GM12878 (cell line): ENCODE measurements around the gene PGM5. TPM values are rescaled to one million over a fixed set of nuclear protein-coding genes. Genes with fewer than 3 reads are reported as not detected.

Source experiments
- CBFB ChIP-seq: IDR thresholded peaks from 2 replicates; pipeline ENCODE4 v1.6.1; 2016; ENCODE audit warnings: antibody characterized with exemption, low read depth
- CEBPB ChIP-seq, 2 experiments: fragments of 150-350 bp in 1 of 2; IDR thresholded peaks; 2 replicates each; pipeline ENCODE4 v1.6.1; 2012 to 2014; ENCODE audit warnings: low read depth in 2 of 2, low read length in 2 of 2, borderline replicate concordance in 1 of 2, inconsistent platforms in 1 of 2
- EED ChIP-seq: sonication (generic); IDR thresholded peaks from 2 replicates; pipeline ENCODE4 v1.6.1; 2016; ENCODE audit warnings: antibody characterized with exemption, low read depth
- HCFC1 ChIP-seq: fragments of 150-350 bp; IDR thresholded peaks from 2 replicates; pipeline ENCODE4 v1.6.1; 2014; ENCODE audit warnings: low read length
- IKZF2 ChIP-seq, 2 experiments: fragments of 450-650 bp; IDR thresholded peaks; 2 replicates each; pipeline ENCODE4 v1.6.1; 2017; ENCODE audit warnings: mild to moderate bottlenecking in 2 of 2, moderate library complexity in 2 of 2
- IRF4 ChIP-seq: IDR thresholded peaks from 2 replicates; pipeline ENCODE4 v1.6.1; 2011; ENCODE audit warnings: low read depth, low read length
- IRF5 ChIP-seq: fragments of 450-650 bp; IDR thresholded peaks from 2 replicates; pipeline ENCODE4 v1.6.1; 2017; ENCODE audit warnings: borderline replicate concordance
- MEF2A ChIP-seq: IDR thresholded peaks from 2 replicates; pipeline ENCODE4 v1.6.1; 2011; ENCODE audit warnings: low read depth, mild to moderate bottlenecking, low read length, moderate library complexity; ENCODE audit not compliant: insufficient read depth
- MTA2 ChIP-seq: fragments of 450-650 bp; IDR thresholded peaks from 2 replicates; pipeline ENCODE4 v1.6.1; 2016; ENCODE audit warnings: low read depth, mild to moderate bottlenecking, moderate library complexity
- MYB ChIP-seq: fragments of 150-350 bp; IDR thresholded peaks from 2 replicates; pipeline ENCODE4 v1.6.1; 2014; ENCODE audit warnings: mild to moderate bottlenecking, low read depth, low read length, borderline replicate concordance
- NR2C2 ChIP-seq: IDR thresholded peaks from 2 replicates; pipeline ENCODE4 v1.6.1; 2011; ENCODE audit warnings: borderline replicate concordance, low read depth; ENCODE audit not compliant: control insufficient read depth, insufficient read length
- NRF1 ChIP-seq: conservative IDR thresholded peaks from 2 replicates; pipeline ENCODE4 v1.6.1; 2011; ENCODE audit warnings: mild to moderate bottlenecking, low read depth, low read length, improper control_type of control experiment
- PRDM15 ChIP-seq: fragments of 450-650 bp; formaldehyde crosslinking; IDR thresholded peaks from 2 replicates; pipeline ENCODE4 v1.4.0; 2020; ENCODE audit warnings: mild to moderate bottlenecking, moderate library complexity
- RUNX3 ChIP-seq: IDR thresholded peaks from 2 replicates; pipeline ENCODE4 v1.6.1; 2012; ENCODE audit warnings: low read length, inconsistent platforms
- SKIL ChIP-seq: fragments of 450-650 bp; IDR thresholded peaks from 2 replicates; pipeline ENCODE4 v1.6.1; 2017; ENCODE audit warnings: mild to moderate bottlenecking, low read depth, inconsistent platforms; ENCODE audit not compliant: poor library complexity, severe bottlenecking
- STAT1 ChIP-seq: fragments of 450-650 bp; conservative IDR thresholded peaks from 2 replicates; pipeline ENCODE4 v1.6.1; 2014; ENCODE audit warnings: antibody characterized with exemption, mild to moderate bottlenecking
- STAT3 ChIP-seq: IDR thresholded peaks from 2 replicates; pipeline ENCODE4 v1.6.1; 2011; ENCODE audit warnings: low read depth, low read length, improper control_type of control experiment
- YBX1 ChIP-seq: fragments of 450-650 bp; IDR thresholded peaks from 2 replicates; pipeline ENCODE4 v1.6.1; 2016; ENCODE audit warnings: antibody characterized with exemption
- YY1 ChIP-seq: IDR thresholded peaks from 2 replicates; pipeline ENCODE4 v1.6.1; 2011; ENCODE audit warnings: low read depth, mild to moderate bottlenecking, low read length
- ZNF274 ChIP-seq: IDR thresholded peaks from one replicate; pipeline ENCODE4 v1.8.0; 2011; ENCODE audit not compliant: insufficient read length, insufficient read depth
- polyA plus RNA-seq, 11 experiments: library from polyadenylated mRNA; depleted of rRNA in 4 of 11; unstranded in 6 of 11; stranded (reverse) in 5 of 11; fragments of >200 nt; fragmentation: Nextera tagmentation in 4 of 11; fragmentation: Illumina TruSeq in 1 of 11; extraction: Ambion mirVana in 4 of 11; extraction: Trizol in 1 of 11; gene quantifications; 1 replicate in 1 of 11; 2 replicates in 10 of 11; pipeline versions ENCODE4 v1.2.1 to v1.2.3, GENCODE V29; 2011 to 2016; ENCODE audit warnings: inconsistent platforms in 2 of 11, missing spikeins in 2 of 11, low read depth in 1 of 11
- total RNA-seq, 4 experiments: library from RNA; depleted of rRNA in 3 of 4; stranded (reverse); fragments of >200 nt in 3 of 4; fragmentation: Illumina TruSeq in 1 of 4; extraction: Trizol in 1 of 4; gene quantifications; 2 replicates each; pipeline versions ENCODE4 v1.2.1 to v1.2.3, GENCODE V29; 2013 to 2021
- TF ChIP-seq, protein P1 (sequence below): fragments of 450-650 bp; IDR thresholded peaks from 2 replicates; pipeline ENCODE4 v1.6.1; 2018; ENCODE audit warnings: borderline replicate concordance, mild to moderate bottlenecking; ENCODE audit not compliant: partially characterized antibody

PGM5 gene
- total and polyA plus RNA-seq, 10 of the 15 experiments (the other 5 are each of a cell fraction or from before 2014, with no cell fraction given): 0.28 to 0.73 TPM; not detected in 8

DNA sequence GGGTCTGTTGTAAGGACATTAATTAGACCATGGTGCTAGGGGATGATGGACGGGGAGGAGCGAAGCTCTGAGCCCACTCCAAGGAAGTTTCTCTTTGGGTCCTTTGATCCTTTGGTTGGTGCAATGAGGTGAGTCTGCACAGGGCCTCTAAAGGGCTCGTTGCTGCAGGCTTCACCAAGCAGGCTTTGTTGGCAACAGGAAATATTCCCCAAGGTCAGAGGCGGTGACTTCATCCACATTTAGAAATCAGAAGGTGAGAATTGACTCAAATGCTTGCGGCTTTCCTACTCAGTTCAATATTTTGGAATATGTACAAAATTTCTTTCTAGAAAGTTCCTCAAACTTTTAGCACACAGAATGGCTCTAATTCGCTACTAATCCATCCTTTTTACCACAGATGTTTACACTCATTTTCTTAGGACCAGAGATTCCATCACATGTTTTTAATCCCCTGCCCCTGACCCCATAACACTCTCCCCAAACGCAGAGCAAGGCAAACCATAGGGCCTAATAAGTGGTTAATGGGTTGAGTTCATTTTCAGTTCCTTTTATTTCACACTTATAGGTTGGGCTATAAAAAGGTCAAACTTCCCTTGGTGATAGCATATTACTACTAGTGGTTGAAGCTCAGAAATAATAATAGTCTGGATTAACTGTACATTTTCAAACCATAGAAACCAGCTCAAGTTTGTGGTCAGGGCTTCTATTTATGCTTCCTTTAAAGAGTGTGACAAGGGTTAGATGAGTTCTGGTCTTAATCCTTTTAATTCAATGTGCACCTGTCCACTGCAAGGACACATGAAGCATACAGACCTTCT lies 221.6 kb downstream of the PGM5 start (continued):
- TF ChIP-seq NRF1 (no peak), CBFB (peak; percentile 94), EED (peak; percentile 94), ZNF274 (no peak), IKZF2 (IDR thresholded peaks at IDR 0.05) (peak; percentile 89 to 92), CEBPB (IDR thresholded peaks at IDR 0.05; ENCODE audit: borderline replicate concordance in 1 of 2, low read depth in 2 of 2, low read length in 2 of 2) (peak in 1 of 2 experiments; percentile 89; a peak in 1 of 4 replicates), PRDM15 (CRISPR knock-in tag) (no peak), MTA2 (peak; percentile 95), STAT3 (no peak), SKIL (peak; percentile 69), IRF4 (peak; percentile 49; the same call in 1 of the 2 replicates), RUNX3 (peak; percentile 94), MEF2A (peak; percentile 95), IRF5 (no peak; the same call in 1 of the 2 replicates), NR2C2 (no peak), STAT1 (no peak), YY1 (no peak), YBX1 (no peak), HCFC1 (no peak), MYB (no peak)
- TF ChIP-seq, protein P1, sequence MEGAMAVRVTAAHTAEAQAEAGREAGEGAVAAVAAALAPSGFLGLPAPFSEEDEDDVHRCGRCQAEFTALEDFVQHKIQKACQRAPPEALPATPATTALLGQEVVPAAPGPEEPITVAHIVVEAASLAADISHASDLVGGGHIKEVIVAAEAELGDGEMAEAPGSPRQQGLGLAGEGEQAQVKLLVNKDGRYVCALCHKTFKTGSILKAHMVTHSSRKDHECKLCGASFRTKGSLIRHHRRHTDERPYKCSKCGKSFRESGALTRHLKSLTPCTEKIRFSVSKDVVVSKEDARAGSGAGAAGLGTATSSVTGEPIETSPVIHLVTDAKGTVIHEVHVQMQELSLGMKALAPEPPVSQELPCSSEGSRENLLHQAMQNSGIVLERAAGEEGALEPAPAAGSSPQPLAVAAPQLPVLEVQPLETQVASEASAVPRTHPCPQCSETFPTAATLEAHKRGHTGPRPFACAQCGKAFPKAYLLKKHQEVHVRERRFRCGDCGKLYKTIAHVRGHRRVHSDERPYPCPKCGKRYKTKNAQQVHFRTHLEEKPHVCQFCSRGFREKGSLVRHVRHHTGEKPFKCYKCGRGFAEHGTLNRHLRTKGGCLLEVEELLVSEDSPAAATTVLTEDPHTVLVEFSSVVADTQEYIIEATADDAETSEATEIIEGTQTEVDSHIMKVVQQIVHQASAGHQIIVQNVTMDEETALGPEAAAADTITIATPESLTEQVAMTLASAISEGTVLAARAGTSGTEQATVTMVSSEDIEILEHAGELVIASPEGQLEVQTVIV: no peak
